Stimulated activated naive CD8-positive, alpha-beta T cell treated with anti-CD3 and anti-CD28 coated beads, Interleukin-15, Interleukin-2, amounts not matched to agents 100 ng/mL and 50 ng/mL, for 24 hours (primary cell): ENCODE measurements around the gene KIR2DL3.
"Not testable (repeated sequence)": the region's sequence is repeated elsewhere in the genome, so short reads cannot be mapped to it uniquely, and the experiment has no call there.

Experiments used
- H3K27ac Mint-ChIP-seq: one replicate; pipeline ENCODE4 v1.8.0; 2021; ENCODE audit warnings: mild to moderate bottlenecking, mixed read lengths
- H3K27me3 Mint-ChIP-seq: one replicate; pipeline ENCODE4 v1.8.0; 2021; ENCODE audit warnings: mixed read lengths
- H3K36me3 Mint-ChIP-seq: one replicate; pipeline ENCODE4 v1.8.0; 2021; ENCODE audit warnings: low read depth, mixed read lengths
- H3K4me1 Mint-ChIP-seq: one replicate; pipeline ENCODE4 v1.8.0; 2021; ENCODE audit warnings: low read depth, mixed read lengths
- H3K4me3 Mint-ChIP-seq: one replicate; pipeline ENCODE4 v1.8.0; 2021; ENCODE audit warnings: mild to moderate bottlenecking, mixed read lengths
- H3K9me3 Mint-ChIP-seq: one replicate; pipeline ENCODE4 v1.8.0; 2021; ENCODE audit warnings: mixed read lengths

The KIR2DL3 gene

DNA sequence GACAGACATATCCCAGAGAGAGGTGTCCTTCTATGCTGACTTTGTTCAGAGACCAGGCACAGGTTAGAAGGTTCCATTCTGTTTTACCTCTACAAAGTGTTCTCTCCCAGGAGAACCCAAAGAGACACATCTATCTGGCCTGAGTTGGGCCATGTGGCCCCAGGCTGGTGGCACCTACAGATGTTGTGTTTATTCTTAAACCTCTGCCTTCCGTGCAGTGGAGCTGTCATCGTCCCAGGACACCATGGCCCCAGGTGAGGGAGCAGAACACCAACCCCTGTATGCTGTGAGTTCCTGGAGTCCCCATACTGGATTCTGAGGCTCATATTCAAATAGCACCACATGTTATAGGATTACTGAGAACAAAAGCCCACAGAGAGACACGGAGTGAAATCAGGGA is 10.1 kb upstream of the KIR2DL3 start:
- Mint-ChIP-seq H3K36me3 (no peaks in the 10 kb centered on the region), H3K27ac (no peak overlapping the region), H3K9me3 (peaks cover 2% of the 10 kb centered on the region), H3K4me1 (no peaks in the 10 kb centered on the region), H3K4me3 (no peak overlapping the region), H3K27me3 (peaks cover 15% of the 10 kb centered on the region)

DNA sequence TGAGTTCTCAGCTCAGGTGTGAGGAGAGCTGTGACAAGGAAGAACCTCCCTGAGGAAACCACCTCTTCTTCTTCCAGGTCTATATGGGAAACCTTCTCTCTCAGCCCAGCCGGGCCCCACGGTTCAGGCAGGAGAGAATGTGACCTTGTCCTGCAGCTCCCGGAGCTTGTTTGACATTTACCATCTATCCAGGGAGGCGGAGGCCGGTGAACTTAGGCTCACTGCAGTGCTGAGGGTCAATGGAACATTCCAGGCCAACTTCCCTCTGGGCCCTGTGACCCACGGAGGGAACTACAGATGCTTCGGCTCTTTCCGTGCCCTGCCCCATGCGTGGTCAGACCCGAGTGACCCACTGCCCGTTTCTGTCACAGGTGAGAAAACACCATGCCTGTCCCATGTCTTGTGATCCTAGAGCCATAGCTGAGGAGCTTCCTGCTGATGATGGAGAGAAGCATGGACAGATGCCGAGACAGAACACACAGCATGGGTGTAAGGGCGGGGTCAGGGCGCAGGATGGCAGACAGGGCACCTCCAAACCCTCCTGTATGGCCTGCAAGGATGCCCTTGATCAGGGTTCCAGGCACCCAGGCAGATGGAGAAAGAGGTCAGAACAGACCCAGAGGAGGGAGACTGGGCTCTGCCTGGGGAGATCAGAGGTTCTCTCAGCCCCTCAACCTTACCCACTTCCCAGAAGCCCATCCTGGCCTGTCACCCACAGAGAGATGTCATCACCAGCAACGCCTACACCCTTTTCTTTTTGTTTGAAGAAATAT is 8.7 kb upstream of the KIR2DL3 start:
- H3K27ac Mint-ChIP-seq = no peak overlapping the region
- H3K4me1 Mint-ChIP-seq = no peaks in the 10 kb centered on the region
- H3K9me3 Mint-ChIP-seq = no peaks in the 10 kb centered on the region

DNA sequence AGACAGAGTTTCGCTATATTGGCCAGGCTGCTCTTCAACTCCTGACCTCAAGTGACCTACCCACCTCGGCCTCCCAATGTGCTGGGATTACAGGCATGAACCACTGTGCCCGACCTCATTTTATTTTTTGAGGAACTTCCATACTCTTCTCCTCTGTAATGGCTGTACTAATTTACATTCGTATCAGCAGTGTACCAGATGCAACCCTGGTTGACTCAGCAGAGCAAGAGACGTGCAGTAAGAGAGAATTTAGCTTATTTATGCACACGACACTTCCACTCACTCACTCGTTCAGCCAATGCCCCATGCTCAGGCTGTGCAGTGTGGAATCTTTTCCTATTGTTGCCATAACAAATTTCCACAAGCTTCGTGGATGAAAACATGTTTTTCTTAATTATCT is 7.1 kb upstream of the KIR2DL3 start:
- peaks cover 15% of the 10 kb centered on the region for H3K27me3 Mint-ChIP-seq
- no peaks in the 10 kb centered on the region for H3K9me3 Mint-ChIP-seq
- no peak overlapping the region for H3K4me3 Mint-ChIP-seq
- no peak overlapping the region for H3K27ac Mint-ChIP-seq
- no peaks in the 10 kb centered on the region for H3K36me3 Mint-ChIP-seq
- H3K4me1 Mint-ChIP-seq = no peaks in the 10 kb centered on the region

More for the DNA sequence above, 8.7 kb upstream of the KIR2DL3 start:
- Mint-ChIP-seq H3K36me3 (no peaks in the 10 kb centered on the region), H3K4me3 (no peak overlapping the region), H3K27me3 (peaks cover 15% of the 10 kb centered on the region)

DNA sequence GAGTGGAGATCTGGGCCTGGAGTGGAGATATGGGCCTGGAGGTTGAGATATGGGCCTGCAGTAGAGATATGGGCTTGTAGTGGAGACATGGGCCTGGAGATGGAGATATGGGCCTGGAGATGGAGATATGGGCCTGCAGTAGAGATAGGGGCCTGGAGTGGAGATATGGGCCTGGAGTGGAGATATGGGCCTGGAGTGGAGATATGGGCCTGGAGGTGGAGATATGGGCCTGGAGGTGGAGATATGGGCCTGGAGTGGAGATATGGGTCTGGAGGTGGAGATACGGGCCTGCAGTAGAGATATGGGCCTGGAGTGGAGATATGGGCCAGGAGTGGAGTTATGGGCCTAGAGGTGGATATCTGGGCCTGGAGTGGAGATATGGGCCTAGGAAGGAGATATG is 402 bp downstream of the KIR2DL3 start:
- H3K9me3 Mint-ChIP-seq = no peaks in the 10 kb centered on the region
- no peaks in the 10 kb centered on the region for H3K36me3 Mint-ChIP-seq
- H3K4me1 Mint-ChIP-seq = no peaks in the 10 kb centered on the region
- H3K4me3 Mint-ChIP-seq = no peak overlapping the region
- peaks cover 4% of the 10 kb centered on the region for H3K27me3 Mint-ChIP-seq
- H3K27ac Mint-ChIP-seq = no peak overlapping the region

DNA sequence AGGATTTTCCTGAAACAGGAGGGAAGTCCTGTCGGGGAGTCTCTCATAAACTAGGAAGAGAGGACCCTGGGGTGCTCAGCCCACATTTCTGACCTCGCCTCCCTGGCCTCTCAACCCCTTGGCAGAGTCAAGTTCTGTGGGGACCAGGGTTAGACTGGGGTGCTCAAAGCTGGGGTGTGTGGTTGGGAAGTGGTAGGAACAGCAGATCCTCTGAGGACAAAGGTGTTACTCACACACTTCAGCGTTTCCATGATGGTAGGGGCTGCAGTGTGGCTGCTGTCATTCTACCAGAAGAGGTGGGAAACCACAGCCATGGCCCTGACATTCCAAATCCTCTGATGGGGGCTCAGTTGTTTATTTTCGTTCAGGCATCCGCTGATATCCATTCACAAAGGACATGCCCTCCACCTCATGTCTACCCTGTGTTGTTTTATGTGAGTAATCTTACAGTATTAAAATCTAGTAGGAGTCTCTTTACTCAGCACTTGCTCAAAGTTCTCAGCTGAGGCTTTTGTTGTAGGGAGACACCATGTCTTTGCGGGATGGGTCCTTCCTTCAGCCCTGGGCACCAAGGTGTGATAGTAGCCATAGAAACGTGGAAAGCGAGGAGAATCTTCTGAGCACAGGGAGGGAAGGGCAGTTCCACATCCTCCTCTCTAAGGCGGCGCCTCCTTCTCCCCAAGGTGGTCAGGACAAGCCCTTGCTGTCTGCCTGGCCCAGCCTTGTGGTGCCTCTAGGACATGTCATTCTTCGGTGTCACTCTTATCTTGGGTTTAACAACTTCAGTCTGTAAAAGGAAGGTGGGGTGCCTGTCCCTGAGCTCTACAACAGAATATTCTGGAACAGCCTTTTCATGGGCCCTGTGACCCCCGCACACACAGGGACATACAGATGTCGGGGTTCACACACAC is 1.5 kb downstream of the KIR2DL3 start:
- H3K27ac Mint-ChIP-seq = no peak overlapping the region
- H3K27me3 Mint-ChIP-seq = peaks cover 4% of the 10 kb centered on the region
- no peaks in the 10 kb centered on the region for H3K9me3 Mint-ChIP-seq
- no peaks in the 10 kb centered on the region for H3K36me3 Mint-ChIP-seq
- no peak overlapping the region for H3K4me3 Mint-ChIP-seq
- H3K4me1 Mint-ChIP-seq = no peaks in the 10 kb centered on the region

DNA sequence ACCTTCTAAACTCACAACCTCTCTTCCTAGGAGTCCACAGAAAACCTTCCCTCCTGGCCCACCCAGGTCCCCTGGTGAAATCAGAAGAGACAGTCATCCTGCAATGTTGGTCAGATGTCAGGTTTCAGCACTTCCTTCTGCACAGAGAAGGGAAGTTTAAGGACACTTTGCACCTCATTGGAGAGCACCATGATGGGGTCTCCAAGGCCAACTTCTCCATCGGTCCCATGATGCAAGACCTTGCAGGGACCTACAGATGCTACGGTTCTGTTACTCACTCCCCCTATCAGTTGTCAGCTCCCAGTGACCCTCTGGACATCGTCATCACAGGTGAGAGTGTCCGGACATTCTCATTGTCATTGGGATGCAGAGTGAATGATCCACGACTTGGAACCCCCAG is 3.6 kb downstream of the KIR2DL3 start:
- H3K4me1 Mint-ChIP-seq, H3K27ac Mint-ChIP-seq, H3K27me3 Mint-ChIP-seq, H3K36me3 Mint-ChIP-seq, H3K4me3 Mint-ChIP-seq, H3K9me3 Mint-ChIP-seq: not testable (repeated sequence)

DNA sequence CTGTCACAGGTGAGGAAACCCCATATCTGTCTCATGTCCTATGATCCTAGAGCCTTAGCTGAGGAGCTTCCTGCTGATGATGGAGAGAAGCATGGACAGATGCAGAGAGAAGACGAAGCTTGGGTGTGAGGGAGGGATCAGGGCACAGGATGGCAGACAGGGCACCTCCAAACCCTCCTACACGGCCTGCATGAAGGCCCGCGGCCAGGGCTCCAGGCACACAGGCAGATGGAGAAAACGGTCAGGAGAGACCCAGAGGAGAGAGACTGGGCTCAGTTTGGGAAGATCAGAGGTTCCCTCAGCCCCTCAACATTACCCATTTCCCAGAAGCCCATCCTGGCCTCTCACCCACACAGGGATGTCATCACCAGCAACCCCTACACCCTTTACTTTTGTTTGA is 5.8 kb downstream of the KIR2DL3 start:
- H3K36me3 Mint-ChIP-seq, H3K9me3 Mint-ChIP-seq, H3K27ac Mint-ChIP-seq: not testable (repeated sequence)

DNA sequence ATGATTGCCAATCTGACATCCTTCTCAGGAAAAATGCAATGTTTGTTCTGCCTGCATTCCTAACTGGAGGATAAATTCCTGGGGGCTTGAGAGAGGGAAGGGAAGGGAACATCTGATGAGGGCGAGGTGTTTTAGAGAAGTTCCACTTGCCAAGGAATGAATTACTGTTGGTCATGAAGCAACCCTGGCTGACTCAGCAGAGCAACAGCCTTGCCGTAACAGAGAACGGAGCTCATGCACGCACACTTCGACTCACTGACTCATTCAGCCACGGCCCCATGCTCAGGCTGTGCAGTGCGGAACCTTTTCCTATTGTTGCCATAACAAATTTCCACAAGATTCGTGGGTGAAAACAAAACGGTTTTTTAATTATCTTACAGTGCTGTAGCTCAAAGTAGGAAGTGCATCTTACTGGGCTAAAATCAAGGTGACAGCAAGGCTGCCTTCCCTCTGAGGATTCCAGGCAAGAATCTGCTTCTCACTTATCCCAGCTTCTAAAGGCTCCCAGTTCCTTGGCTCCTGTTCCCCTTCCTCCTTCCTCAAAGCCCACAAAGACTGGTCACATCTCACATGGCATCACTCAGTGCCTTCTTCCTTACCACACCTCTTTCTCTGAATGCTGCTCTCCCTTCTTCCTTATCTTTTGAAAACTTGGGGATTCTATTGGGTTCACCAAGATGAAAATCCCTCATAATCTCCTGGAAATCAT is 9.5 kb downstream of the KIR2DL3 start:
- H3K9me3 Mint-ChIP-seq, H3K4me1 Mint-ChIP-seq, H3K27me3 Mint-ChIP-seq, H3K27ac Mint-ChIP-seq, H3K36me3 Mint-ChIP-seq, H3K4me3 Mint-ChIP-seq: not testable (repeated sequence)

More for the DNA sequence above, 5.8 kb downstream of the KIR2DL3 start:
- H3K4me1 Mint-ChIP-seq, H3K4me3 Mint-ChIP-seq, H3K27me3 Mint-ChIP-seq: not testable (repeated sequence)

DNA sequence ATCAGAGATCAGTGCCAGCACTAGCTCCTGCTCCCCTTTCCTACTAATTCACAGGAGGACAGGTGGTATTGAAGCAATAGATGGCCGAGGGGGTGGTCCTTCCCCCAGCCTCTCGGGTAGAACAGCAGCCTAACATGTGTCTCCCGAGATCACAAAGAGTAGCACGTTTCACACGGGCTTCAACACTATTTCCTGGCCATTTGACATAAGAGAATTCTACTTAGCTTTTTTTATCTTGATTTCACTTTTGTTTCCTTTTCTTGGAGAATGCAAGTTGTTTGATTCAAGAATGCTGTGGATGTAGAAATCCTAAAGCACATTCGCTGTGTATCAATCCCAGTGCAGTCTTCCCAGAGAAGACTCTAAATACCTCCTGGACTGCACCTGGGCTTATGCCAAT is 12.0 kb downstream of the KIR2DL3 start:
- not testable (repeated sequence) for H3K27ac Mint-ChIP-seq, H3K4me3 Mint-ChIP-seq, H3K4me1 Mint-ChIP-seq, H3K27me3 Mint-ChIP-seq, H3K9me3 Mint-ChIP-seq, H3K36me3 Mint-ChIP-seq

DNA sequence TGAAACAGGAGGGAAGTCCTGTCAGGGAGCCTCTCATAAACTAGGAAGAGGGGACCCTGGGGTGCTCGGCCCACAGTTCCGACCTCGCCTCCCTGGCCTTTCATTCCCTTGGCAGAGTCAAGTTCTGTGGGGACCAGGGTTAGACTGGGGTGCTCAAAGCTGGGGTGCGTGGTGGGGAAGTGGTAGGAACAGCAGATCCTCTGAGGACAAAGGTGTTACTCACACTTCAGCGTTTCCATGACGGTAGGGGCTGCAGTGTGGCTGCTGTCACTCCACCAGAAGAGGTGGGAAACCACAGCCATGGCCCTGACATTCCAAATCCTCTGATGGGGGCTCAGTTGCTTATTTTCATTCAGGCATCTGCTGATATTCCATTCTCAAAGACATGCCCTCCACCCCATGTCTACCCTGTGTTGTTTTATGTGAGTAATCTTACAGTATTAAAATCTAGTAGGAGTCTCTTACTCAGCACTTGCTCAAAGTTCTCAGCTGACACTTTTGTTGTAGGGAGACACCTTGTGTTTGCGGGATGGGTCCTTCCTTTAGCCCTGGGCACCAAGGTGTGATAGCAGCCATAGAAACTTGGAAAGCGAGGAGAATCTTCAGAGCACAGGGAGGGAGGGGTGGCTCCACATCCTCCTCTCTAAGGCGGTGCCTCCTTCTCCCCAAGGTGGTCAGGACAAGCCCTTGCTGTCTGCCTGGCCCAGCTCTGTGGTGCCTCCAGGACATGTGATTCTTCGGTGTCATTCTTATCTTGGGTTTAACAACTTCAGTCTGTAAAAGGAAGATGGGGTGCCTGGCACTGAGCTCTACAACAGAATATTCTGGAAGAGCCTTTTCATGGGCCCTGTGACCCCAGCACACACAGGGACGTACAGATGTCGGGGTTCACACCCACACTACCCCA is 18.1 kb downstream of the KIR2DL3 start:
- H3K4me1 Mint-ChIP-seq, H3K27ac Mint-ChIP-seq, H3K9me3 Mint-ChIP-seq, H3K36me3 Mint-ChIP-seq, H3K27me3 Mint-ChIP-seq, H3K4me3 Mint-ChIP-seq: not testable (repeated sequence)

DNA sequence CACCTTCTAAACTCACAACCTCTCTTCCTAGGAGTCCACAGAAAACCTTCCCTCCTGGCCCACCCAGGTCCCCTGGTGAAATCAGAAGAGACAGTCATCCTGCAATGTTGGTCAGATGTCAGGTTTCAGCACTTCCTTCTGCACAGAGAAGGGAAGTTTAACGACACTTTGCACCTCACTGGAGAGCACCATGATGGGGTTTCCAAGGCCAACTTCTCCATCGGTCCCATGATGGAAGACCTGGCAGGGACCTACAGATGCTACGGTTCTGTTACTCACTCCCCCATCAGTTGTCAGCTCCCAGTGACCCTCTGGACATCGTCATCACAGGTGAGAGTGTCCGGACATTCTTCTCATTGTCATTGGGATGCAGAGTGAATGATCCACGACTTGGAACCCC is 20.3 kb downstream of the KIR2DL3 start:
- H3K4me3 Mint-ChIP-seq, H3K9me3 Mint-ChIP-seq, H3K27me3 Mint-ChIP-seq, H3K27ac Mint-ChIP-seq, H3K36me3 Mint-ChIP-seq, H3K4me1 Mint-ChIP-seq: not testable (repeated sequence)

DNA sequence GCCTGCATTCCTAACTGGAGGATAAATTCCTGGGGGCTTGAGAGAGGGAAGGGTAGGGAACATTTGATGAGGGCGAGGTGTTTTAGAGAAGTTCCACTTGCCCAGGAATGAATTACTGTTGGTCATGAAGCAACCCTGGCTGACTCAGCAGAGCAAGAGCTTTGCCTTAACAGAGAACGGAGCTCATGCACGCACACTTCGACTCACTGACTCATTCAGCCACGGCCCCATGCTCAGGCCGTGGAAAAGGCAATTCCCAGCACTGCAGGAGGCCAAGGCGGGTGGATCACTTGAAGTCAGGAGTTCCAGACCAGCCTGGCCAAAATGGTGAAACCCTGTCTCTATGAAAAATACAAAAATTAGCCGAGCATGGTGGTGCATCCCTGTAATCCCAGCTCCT is 25.9 kb downstream of the KIR2DL3 start:
- H3K27me3 Mint-ChIP-seq, H3K4me1 Mint-ChIP-seq, H3K36me3 Mint-ChIP-seq, H3K27ac Mint-ChIP-seq, H3K9me3 Mint-ChIP-seq, H3K4me3 Mint-ChIP-seq: not testable (repeated sequence)

DNA sequence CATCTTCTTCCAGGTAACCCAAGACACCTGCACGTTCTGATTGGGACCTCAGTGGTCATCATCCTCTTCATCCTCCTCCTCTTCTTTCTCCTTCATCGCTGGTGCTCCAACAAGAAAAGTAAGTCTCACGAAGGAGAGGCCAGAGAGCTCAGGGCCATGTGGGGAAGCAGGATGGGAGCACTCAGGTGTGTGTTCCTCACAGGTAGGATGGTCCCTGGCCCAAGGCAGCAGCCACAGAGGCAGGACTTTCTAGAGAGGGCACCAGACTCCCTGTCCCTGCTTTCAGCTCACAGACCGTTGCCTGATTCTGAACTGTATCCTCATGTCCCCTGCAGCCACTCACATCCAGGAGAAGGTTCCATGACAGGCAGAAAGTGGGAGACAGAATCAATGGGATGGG is 28.2 kb downstream of the KIR2DL3 start:
- not testable (repeated sequence) for H3K27ac Mint-ChIP-seq, H3K4me3 Mint-ChIP-seq, H3K4me1 Mint-ChIP-seq, H3K9me3 Mint-ChIP-seq, H3K36me3 Mint-ChIP-seq, H3K27me3 Mint-ChIP-seq

DNA sequence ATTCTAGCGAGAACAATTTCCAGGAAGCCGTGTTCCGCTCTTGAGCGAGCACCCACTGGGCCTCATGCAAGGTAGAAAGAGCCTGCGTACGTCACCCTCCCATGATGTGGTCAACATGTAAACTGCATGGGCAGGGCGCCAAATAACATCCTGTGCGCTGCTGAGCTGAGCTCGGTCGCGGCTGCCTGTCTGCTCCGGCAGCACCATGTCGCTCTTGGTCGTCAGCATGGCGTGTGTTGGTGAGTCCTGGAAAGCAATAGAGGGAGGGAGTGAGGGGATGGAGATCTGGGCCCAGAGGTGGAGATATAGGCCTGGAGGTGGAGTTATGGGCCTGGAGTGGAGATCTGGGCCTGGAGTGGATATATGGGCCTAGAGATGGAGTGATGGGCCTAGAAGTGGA is 31.3 kb downstream of the KIR2DL3 start, which contains the start of gene KIR2DL1:
KIR2DL1 (plus strand) TSS at position 148 of the 400 bp plus-strand sequence; CDS start at position 206, 58 bp downstream.
- not testable (repeated sequence) for H3K9me3 Mint-ChIP-seq, H3K4me3 Mint-ChIP-seq

More for the DNA sequence above, 31.3 kb downstream of the KIR2DL3 start, which contains the start of gene KIR2DL1:
- H3K36me3 Mint-ChIP-seq, H3K27me3 Mint-ChIP-seq, H3K4me1 Mint-ChIP-seq, H3K27ac Mint-ChIP-seq: not testable (repeated sequence)
